ENCODE data around the gene CNNM3. TPM values are rescaled to one million over a fixed set of nuclear protein-coding genes. Genes with fewer than 3 reads are reported as not detected.
A peak's percentile ranks its signal among the peaks of the same experiment; 100 is the strongest.

The CNNM3 gene
- total RNA-seq, 6 experiments from 2014 or later = 11.5 to 37.6 (median 21.6) TPM

- Histone ChIP-seq H3K27ac (no peak overlapping the region), H3K9me3 (no peaks in the 10 kb centered on the region), H3K27me3 (no peaks in the 10 kb centered on the region), H3K36me3 (peaks cover 0 to 48% (median 16%) of the 10 kb centered on the region in 4 donors), H3K4me3 (no peak overlapping the region), H3K4me1 (peaks cover 0 to 46% (median 18%) of the 10 kb centered on the region in 4 donors)
- ATAC-seq (no peak), DNase-seq (peak in 1 of 3 donors; percentile 5)
- intact Hi-C loops (cut with DNase I) = no loop called here
- TF ChIP-seq POLR2A (IDR thresholded peaks at IDR 0.05) (no peak), CTCF (IDR thresholded peaks at IDR 0.05) (no peak)
- WGBS (ENCODE audit: insufficient coverage, low coverage, low lambda C conversion rate, missing lambda C conversion rate) = 51% methylated on average over 5 of the region's 6 CpGs
Observed at GRCh38 chr2:96824079-96824870, 8.2 kb downstream of the CNNM3 start.

GRCh38 chr2:96825057-96825456, 9.0 kb downstream of the CNNM3 start:
- Histone ChIP-seq H3K4me1 (peaks cover 0 to 46% (median 15%) of the 10 kb centered on the region in 4 donors), H3K4me3 (no peak overlapping the region), H3K27me3 (no peaks in the 10 kb centered on the region), H3K36me3 (peaks cover 0 to 56% (median 20%) of the 10 kb centered on the region in 4 donors), H3K9me3 (no peaks in the 10 kb centered on the region), H3K27ac (no peak overlapping the region)
- DNase-seq (peak in 1 of 3 donors; percentile 45), ATAC-seq (no peak)
- intact Hi-C loops (cut with DNase I) = no loop called here
- no CpG with 5 or more reads among the region's 14 CpGs for WGBS (ENCODE audit: insufficient coverage, low coverage, low lambda C conversion rate, missing lambda C conversion rate)
- TF ChIP-seq POLR2A (IDR thresholded peaks at IDR 0.05) (no peak), CTCF (IDR thresholded peaks at IDR 0.05) (no peak)

- intact Hi-C loops (cut with DNase I) = no loop called here
- H3K27me3 ChIP-seq = no peaks in the 10 kb centered on the region
- DNase-seq (peak in 1 of 3 donors; percentile 34), ATAC-seq (no peak)
- peaks cover 0 to 46% (median 13%) of the 10 kb centered on the region in 4 donors for H3K4me1 ChIP-seq
- peaks cover 0 to 70% (median 26%) of the 10 kb centered on the region in 4 donors for H3K36me3 ChIP-seq
- WGBS (ENCODE audit: insufficient coverage, low coverage, low lambda C conversion rate, missing lambda C conversion rate) = 97% methylated on average over 6 of the region's 22 CpGs
- TF ChIP-seq POLR2A (IDR thresholded peaks at IDR 0.05) (no peak), CTCF (IDR thresholded peaks at IDR 0.05) (no peak)
- H3K4me3 ChIP-seq = no peak overlapping the region
- no peaks in the 10 kb centered on the region for H3K9me3 ChIP-seq
- H3K27ac ChIP-seq = no peak overlapping the region
Observed at GRCh38 chr2:96826546-96827278, 10.6 kb downstream of the CNNM3 start.

- H3K27ac ChIP-seq = no peak overlapping the region
- H3K9me3 ChIP-seq = no peaks in the 10 kb centered on the region
- ATAC-seq = no peak
- H3K27me3 ChIP-seq = no peaks in the 10 kb centered on the region
- DNase-seq = peak in 1 of 3 donors; percentile 24
- no peak overlapping the region for H3K4me3 ChIP-seq
- H3K36me3 ChIP-seq = peaks cover 0 to 64% (median 27%) of the 10 kb centered on the region in 4 donors
- TF ChIP-seq POLR2A (IDR thresholded peaks at IDR 0.05) = no peak
- TF ChIP-seq CTCF (IDR thresholded peaks at IDR 0.05) = no peak
- intact Hi-C loops (cut with DNase I) = no loop called here
- peaks cover 0 to 51% (median 20%) of the 10 kb centered on the region in 4 donors for H3K4me1 ChIP-seq
- WGBS (ENCODE audit: insufficient coverage, low coverage, low lambda C conversion rate, missing lambda C conversion rate) = 95% methylated on average over 10 of the region's 14 CpGs
Observed at GRCh38 chr2:96828436-96828835, 12.4 kb downstream of the CNNM3 start.
